SK-N-SH treated with all-trans-retinoic acid at 6 μM for 48 hours (cell line): ENCODE data around the gene RHBDD1.

Experiments
- ATAC-seq: fragments of 200-7000 bp; cut with Tn5 transposase; 3 replicates; pipeline ENCODE4 v1.9.1; 2020; ENCODE audit warnings: mild to moderate bottlenecking, moderate library complexity
- ARNTL ChIP-seq: fragments of 450-650 bp; formaldehyde crosslinking; IDR thresholded peaks from 2 replicates; pipeline ENCODE4 v1.5.0; 2020; ENCODE audit warnings: low read depth, mild to moderate bottlenecking, moderate library complexity, borderline replicate concordance
- BACH2 ChIP-seq: fragments of 250-450 bp; sonication (Bioruptor Pico); IDR thresholded peaks from 2 replicates; pipeline ENCODE4 v1.9.0; 2021; ENCODE audit warnings: mild to moderate bottlenecking, borderline replicate concordance
- CSDC2 ChIP-seq: fragments of 250-450 bp; sonication (Bioruptor Pico); IDR thresholded peaks from 2 replicates; pipeline ENCODE4 v1.5.0; 2020; ENCODE audit warnings: mild to moderate bottlenecking, moderate library complexity
- ESRRG ChIP-seq: fragments of 250-450 bp; sonication (Bioruptor Pico); IDR thresholded peaks from 2 replicates; pipeline ENCODE4 v1.6.1; 2021; ENCODE audit warnings: mild to moderate bottlenecking
- GLIS3 ChIP-seq: fragments of 250-450 bp; sonication (Bioruptor Pico); IDR thresholded peaks from 2 replicates; pipeline ENCODE4 v1.5.0; 2020; ENCODE audit warnings: mild to moderate bottlenecking, moderate library complexity
- ISL1 ChIP-seq: fragments of 250-450 bp; sonication (Bioruptor Pico); IDR thresholded peaks from 2 replicates; pipeline ENCODE4 v2.1.2; 2022; ENCODE audit warnings: mild to moderate bottlenecking, moderate library complexity
- OSR1 ChIP-seq: fragments of 250-450 bp; sonication (Bioruptor Pico); IDR thresholded peaks from 2 replicates; pipeline ENCODE4 v1.8.0; 2022; ENCODE audit warnings: moderate library complexity, mild to moderate bottlenecking, inconsistent platforms
- RARB ChIP-seq: fragments of 250-450 bp; sonication (Bioruptor Pico); IDR thresholded peaks from 2 replicates; pipeline ENCODE4 v1.8.0; 2021; ENCODE audit warnings: mild to moderate bottlenecking, moderate library complexity
- SNAI2 ChIP-seq: fragments of 250-450 bp; sonication (Bioruptor Pico); IDR thresholded peaks from 2 replicates; pipeline ENCODE4 v1.5.0; 2020; ENCODE audit warnings: mild to moderate bottlenecking, moderate library complexity
- TCF4 ChIP-seq: fragments of 250-450 bp; sonication (Bioruptor Pico); IDR thresholded peaks from 2 replicates; pipeline ENCODE4 v1.8.0; 2021; ENCODE audit warnings: mild to moderate bottlenecking, moderate library complexity, borderline replicate concordance
- ZC3H10 ChIP-seq: fragments of 250-450 bp; sonication (Bioruptor Pico); IDR thresholded peaks from 2 replicates; pipeline ENCODE4 v1.5.1; 2021; ENCODE audit warnings: mild to moderate bottlenecking, moderate library complexity
- ZFP3 ChIP-seq: fragments of 250-450 bp; sonication (Bioruptor Pico); IDR thresholded peaks from 2 replicates; pipeline ENCODE4 v1.5.0; 2020; ENCODE audit warnings: mild to moderate bottlenecking, moderate library complexity
- ZNF565 ChIP-seq: fragments of 450-650 bp; formaldehyde crosslinking; conservative IDR thresholded peaks from 2 replicates; pipeline ENCODE4 v1.5.0; 2020; ENCODE audit warnings: low read depth, mild to moderate bottlenecking, moderate library complexity
- ZNF70 ChIP-seq: fragments of 450-650 bp; formaldehyde crosslinking; IDR thresholded peaks from 2 replicates; pipeline ENCODE4 v1.5.0; 2020; ENCODE audit warnings: mild to moderate bottlenecking, moderate library complexity
- ZNF8 ChIP-seq: fragments of 450-650 bp; formaldehyde crosslinking; IDR thresholded peaks from 2 replicates; pipeline ENCODE4 v1.5.0; 2020; ENCODE audit warnings: mild to moderate bottlenecking, moderate library complexity
- TF ChIP-seq, protein P1 (sequence below): fragments of 250-450 bp; sonication (Bioruptor Pico); IDR thresholded peaks from 2 replicates; pipeline ENCODE4 v1.5.0; 2020; ENCODE audit warnings: mild to moderate bottlenecking, moderate library complexity
- TF ChIP-seq, protein P2 (sequence below): fragments of 250-450 bp; sonication (Bioruptor Pico); IDR thresholded peaks from 2 replicates; pipeline ENCODE4 v1.5.1; 2021; ENCODE audit warnings: mild to moderate bottlenecking, moderate library complexity
- TF ChIP-seq, protein P3 (sequence below): fragments of 250-450 bp; sonication (Bioruptor Pico); IDR thresholded peaks from 2 replicates; pipeline ENCODE4 v1.5.1; 2020; ENCODE audit warnings: low read depth, mild to moderate bottlenecking, moderate library complexity
- TF ChIP-seq, protein P4 (sequence below): fragments of 250-450 bp; sonication (Bioruptor Pico); IDR thresholded peaks from 2 replicates; pipeline ENCODE4 v1.8.0; 2021; ENCODE audit warnings: low read depth, mild to moderate bottlenecking, moderate library complexity, borderline replicate concordance
- TF ChIP-seq, protein P5 (sequence below): fragments of 250-450 bp; sonication (Bioruptor Pico); IDR thresholded peaks from 2 replicates; pipeline ENCODE4 v1.8.0; 2020; ENCODE audit warnings: mild to moderate bottlenecking, moderate library complexity, borderline replicate concordance

Gene RHBDD1

DNA sequence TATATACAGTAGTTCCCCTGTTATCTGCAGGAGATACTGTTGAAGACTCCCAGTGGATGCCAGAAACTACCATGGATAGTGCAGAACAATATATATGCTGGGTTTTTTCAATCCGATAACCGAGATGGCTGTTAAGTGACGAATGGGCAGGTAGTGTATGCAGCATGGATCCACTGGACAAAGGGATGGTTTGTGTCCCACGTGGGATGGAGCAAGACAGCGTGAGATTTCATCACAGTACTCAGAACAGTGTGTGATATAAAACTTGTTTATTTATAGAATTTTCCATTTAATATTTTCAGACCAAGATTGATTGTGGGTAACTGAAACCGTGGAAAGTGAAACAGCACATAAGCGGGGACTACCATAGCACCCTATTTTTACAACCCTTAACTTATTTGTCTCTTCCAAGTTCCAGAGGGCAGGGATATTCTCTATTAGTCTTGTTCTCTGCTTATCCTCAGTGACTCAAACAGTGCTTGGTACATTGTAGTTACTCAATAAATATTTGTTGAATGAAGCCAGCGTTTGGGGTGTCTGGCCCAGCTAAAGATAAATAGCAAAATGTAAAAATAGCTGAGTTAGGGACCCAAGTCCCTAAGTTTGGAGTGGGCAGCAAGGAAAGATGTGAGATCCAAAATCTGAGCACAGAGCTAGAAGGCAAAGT, 50.0 kb downstream of the RHBDD1 start:
- ATAC-seq: no peak
- TF ChIP-seq OSR1 (CRISPR knock-in tag): no peak
- TF ChIP-seq ZFP3 (CRISPR knock-in tag): no peak
- TF ChIP-seq, protein P1, sequence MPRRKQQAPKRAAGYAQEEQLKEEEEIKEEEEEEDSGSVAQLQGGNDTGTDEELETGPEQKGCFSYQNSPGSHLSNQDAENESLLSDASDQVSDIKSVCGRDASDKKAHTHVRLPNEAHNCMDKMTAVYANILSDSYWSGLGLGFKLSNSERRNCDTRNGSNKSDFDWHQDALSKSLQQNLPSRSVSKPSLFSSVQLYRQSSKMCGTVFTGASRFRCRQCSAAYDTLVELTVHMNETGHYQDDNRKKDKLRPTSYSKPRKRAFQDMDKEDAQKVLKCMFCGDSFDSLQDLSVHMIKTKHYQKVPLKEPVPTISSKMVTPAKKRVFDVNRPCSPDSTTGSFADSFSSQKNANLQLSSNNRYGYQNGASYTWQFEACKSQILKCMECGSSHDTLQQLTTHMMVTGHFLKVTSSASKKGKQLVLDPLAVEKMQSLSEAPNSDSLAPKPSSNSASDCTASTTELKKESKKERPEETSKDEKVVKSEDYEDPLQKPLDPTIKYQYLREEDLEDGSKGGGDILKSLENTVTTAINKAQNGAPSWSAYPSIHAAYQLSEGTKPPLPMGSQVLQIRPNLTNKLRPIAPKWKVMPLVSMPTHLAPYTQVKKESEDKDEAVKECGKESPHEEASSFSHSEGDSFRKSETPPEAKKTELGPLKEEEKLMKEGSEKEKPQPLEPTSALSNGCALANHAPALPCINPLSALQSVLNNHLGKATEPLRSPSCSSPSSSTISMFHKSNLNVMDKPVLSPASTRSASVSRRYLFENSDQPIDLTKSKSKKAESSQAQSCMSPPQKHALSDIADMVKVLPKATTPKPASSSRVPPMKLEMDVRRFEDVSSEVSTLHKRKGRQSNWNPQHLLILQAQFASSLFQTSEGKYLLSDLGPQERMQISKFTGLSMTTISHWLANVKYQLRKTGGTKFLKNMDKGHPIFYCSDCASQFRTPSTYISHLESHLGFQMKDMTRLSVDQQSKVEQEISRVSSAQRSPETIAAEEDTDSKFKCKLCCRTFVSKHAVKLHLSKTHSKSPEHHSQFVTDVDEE (CRISPR knock-in tag): no peak
- no peak for TF ChIP-seq ZNF565 (CRISPR knock-in tag)
- TF ChIP-seq, protein P2, sequence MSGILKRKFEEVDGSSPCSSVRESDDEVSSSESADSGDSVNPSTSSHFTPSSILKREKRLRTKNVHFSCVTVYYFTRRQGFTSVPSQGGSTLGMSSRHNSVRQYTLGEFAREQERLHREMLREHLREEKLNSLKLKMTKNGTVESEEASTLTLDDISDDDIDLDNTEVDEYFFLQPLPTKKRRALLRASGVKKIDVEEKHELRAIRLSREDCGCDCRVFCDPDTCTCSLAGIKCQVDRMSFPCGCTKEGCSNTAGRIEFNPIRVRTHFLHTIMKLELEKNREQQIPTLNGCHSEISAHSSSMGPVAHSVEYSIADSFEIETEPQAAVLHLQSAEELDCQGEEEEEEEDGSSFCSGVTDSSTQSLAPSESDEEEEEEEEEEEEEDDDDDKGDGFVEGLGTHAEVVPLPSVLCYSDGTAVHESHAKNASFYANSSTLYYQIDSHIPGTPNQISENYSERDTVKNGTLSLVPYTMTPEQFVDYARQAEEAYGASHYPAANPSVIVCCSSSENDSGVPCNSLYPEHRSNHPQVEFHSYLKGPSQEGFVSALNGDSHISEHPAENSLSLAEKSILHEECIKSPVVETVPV (CRISPR knock-in tag): no peak
- no peak for TF ChIP-seq ARNTL (CRISPR knock-in tag)

DNA sequence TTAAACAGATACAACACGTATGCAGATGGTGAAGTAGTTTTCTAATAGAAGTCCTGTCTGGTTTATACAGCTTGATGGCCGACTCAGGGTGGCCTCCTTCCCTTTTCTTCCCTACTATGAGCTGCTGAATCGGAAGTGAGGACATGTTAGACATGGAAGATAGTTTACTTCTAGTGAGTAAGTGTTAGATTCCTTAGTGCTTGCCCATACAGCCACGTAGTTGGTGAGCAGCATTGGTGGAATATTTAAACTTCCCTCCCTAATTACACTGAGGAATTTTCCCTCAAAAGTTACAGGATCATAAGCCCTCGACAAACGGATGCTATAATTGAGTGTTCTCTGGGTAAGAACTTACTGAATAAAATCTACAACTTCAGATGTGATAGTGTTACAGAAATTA, 52.1 kb downstream of the RHBDD1 start:
- ATAC-seq: no peak
- TF ChIP-seq OSR1 (CRISPR knock-in tag) (no peak), RARB (no peak)
- TF ChIP-seq, all 23 proteins: peak for 0

DNA sequence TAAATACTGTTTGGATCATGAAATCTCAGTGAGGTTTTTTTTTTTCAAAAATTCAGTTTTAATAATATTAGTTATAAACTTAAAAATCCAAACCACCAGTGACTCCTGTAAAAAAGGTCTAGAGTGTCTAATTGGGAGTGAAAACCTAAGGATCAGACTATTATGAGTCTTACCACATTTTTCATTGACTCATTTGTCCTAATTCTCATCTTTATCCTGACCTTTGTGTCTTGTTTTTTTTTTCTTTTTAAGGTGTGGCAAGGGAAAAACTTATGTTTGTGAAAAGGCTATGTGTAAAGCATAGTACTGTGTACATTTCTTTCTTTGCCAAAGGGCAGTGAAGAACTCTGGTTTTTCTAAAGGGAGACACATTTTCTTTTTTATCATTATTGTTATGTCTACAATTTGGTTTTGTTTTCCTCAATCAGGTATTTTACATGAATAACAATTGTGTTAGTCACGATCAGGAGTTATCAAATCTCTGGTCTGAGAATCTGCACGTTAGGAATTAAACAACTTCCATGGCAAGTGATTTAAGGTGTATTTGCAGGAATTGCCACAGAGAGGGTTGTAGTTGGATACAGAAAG, 52.6 kb downstream of the RHBDD1 start:
- TF ChIP-seq CSDC2 (no peak), TCF4 (CRISPR knock-in tag) (no peak), GLIS3 (CRISPR knock-in tag) (no peak), ZNF8 (CRISPR knock-in tag) (no peak), BACH2 (no peak), ESRRG (CRISPR knock-in tag) (no peak), RARB (no peak), ZNF70 (no peak), SNAI2 (no peak), ISL1 (CRISPR knock-in tag) (no peak)
- TF ChIP-seq, protein P3, sequence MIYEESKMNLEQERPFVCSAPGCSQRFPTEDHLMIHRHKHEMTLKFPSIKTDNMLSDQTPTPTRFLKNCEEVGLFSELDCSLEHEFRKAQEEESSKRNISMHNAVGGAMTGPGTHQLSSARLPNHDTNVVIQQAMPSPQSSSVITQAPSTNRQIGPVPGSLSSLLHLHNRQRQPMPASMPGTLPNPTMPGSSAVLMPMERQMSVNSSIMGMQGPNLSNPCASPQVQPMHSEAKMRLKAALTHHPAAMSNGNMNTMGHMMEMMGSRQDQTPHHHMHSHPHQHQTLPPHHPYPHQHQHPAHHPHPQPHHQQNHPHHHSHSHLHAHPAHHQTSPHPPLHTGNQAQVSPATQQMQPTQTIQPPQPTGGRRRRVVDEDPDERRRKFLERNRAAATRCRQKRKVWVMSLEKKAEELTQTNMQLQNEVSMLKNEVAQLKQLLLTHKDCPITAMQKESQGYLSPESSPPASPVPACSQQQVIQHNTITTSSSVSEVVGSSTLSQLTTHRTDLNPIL (CRISPR knock-in tag): no peak
- TF ChIP-seq, protein P4, sequence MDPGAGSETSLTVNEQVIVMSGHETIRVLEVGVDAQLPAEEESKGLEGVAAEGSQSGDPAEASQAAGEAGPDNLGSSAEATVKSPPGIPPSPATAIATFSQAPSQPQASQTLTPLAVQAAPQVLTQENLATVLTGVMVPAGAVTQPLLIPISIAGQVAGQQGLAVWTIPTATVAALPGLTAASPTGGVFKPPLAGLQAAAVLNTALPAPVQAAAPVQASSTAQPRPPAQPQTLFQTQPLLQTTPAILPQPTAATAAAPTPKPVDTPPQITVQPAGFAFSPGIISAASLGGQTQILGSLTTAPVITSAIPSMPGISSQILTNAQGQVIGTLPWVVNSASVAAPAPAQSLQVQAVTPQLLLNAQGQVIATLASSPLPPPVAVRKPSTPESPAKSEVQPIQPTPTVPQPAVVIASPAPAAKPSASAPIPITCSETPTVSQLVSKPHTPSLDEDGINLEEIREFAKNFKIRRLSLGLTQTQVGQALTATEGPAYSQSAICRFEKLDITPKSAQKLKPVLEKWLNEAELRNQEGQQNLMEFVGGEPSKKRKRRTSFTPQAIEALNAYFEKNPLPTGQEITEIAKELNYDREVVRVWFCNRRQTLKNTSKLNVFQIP (CRISPR knock-in tag): no peak
- TF ChIP-seq, protein P2 (CRISPR knock-in tag): no peak
- no peak for ATAC-seq

DNA sequence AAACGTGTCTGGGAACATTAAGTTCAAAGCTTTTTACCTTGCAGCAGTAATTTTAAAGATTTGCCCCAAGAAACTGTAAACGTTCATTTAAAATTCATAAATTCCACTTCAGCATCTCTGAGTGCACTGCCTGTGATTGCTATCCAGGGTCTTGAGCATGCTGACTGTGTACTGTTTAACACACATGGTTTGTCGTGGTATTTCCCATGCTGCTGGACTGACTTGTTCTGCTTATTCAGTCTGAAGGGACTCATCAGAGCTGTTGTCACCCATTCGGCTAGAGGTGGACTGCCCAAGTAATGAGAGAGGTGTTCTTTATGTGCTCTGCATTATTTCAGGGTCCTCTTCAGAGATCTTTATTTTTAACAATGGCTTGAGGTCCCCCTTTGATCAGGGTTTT, 53.1 kb downstream of the RHBDD1 start:
- no peak for ATAC-seq
- TF ChIP-seq ZFP3 (CRISPR knock-in tag) (no peak), ZC3H10 (CRISPR knock-in tag) (no peak), SNAI2 (no peak), ISL1 (CRISPR knock-in tag) (no peak), ZNF565 (CRISPR knock-in tag) (no peak), RARB (no peak), ZNF70 (no peak), BACH2 (no peak)
- TF ChIP-seq, protein P5, sequence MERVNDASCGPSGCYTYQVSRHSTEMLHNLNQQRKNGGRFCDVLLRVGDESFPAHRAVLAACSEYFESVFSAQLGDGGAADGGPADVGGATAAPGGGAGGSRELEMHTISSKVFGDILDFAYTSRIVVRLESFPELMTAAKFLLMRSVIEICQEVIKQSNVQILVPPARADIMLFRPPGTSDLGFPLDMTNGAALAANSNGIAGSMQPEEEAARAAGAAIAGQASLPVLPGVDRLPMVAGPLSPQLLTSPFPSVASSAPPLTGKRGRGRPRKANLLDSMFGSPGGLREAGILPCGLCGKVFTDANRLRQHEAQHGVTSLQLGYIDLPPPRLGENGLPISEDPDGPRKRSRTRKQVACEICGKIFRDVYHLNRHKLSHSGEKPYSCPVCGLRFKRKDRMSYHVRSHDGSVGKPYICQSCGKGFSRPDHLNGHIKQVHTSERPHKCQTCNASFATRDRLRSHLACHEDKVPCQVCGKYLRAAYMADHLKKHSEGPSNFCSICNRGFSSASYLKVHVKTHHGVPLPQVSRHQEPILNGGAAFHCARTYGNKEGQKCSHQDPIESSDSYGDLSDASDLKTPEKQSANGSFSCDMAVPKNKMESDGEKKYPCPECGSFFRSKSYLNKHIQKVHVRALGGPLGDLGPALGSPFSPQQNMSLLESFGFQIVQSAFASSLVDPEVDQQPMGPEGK: no peak
- TF ChIP-seq, protein P3 (CRISPR knock-in tag): no peak
